ENCODE measurements around the gene SULT2B1.

- TF ChIP-seq CTCF (IDR thresholded peaks at IDR 0.05) = no peak
- no peak for TF ChIP-seq POLR2A (IDR thresholded peaks at IDR 0.05)
Measured at GRCh38 chr19:48554385-48555091, 2.6 kb downstream of the SULT2B1 start.

All from body of pancreas (tissue), 4 donors.